ENCODE data around the gene NODAL. TPM values are rescaled to one million over a fixed set of nuclear protein-coding genes. Genes with fewer than 3 reads are reported as not detected.

The NODAL gene
- total RNA-seq, 1 experiment from 2014 or later: not detected

GRCh38 chr10:70435241-70436085 is 6.0 kb downstream of the NODAL start:
- Histone ChIP-seq H3K36me3 (ENCODE audit: insufficient read depth, low read length, poor library complexity, severe bottlenecking) (no peaks in the 10 kb centered on the region), H3K9me3 (ENCODE audit: low read depth, low read length, poor library complexity, severe bottlenecking) (no peaks in the 10 kb centered on the region), H3K4me3 (ENCODE audit: low read depth, low read length, poor library complexity, severe bottlenecking) (no peak overlapping the region), H3K27ac (ENCODE audit: low read depth, low read length, poor library complexity, severe bottlenecking) (no peak overlapping the region), H3K4me1 (ENCODE audit: insufficient read depth, low read length, poor library complexity, severe bottlenecking) (no peaks in the 10 kb centered on the region), H3K27me3 (replicated peaks; ENCODE audit: insufficient read depth, low read depth, low read length, poor library complexity) (peaks cover 13% of the 10 kb centered on the region)
- BruUV-seq (replicated peaks): no TSS peak
- CTCF ChIA-PET: no interaction called here
- intact Hi-C loops (cut with micrococcal nuclease; ENCODE audit: unreplicated experiment): no loop called here
- TF ChIP-seq CTCF (conservative IDR thresholded peaks at IDR 0.05; ENCODE audit: low read depth, low read length): no peak
- TF ChIP-seq EZH2 (IDR thresholded peaks at IDR 0.05; ENCODE audit: borderline replicate concordance, low read depth, low read length, poor library complexity, severe bottlenecking): no peak
- no peak for DNase-seq (ENCODE audit: low spot score)
- POLR2A ChIA-PET (ENCODE audit: low non-redundant PET): no interaction called here

- intact Hi-C loops (cut with micrococcal nuclease; ENCODE audit: unreplicated experiment): no loop called here
- no peak overlapping the region for H3K27ac ChIP-seq (ENCODE audit: low read depth, low read length, poor library complexity, severe bottlenecking)
- H3K36me3 ChIP-seq (ENCODE audit: insufficient read depth, low read length, poor library complexity, severe bottlenecking): peaks cover 8% of the 10 kb centered on the region
- no peaks in the 10 kb centered on the region for H3K9me3 ChIP-seq (ENCODE audit: low read depth, low read length, poor library complexity, severe bottlenecking)
- CTCF ChIA-PET: no interaction called here
- no peak for DNase-seq (ENCODE audit: low spot score)
- no peak overlapping the region for H3K4me3 ChIP-seq (ENCODE audit: low read depth, low read length, poor library complexity, severe bottlenecking)
- H3K4me1 ChIP-seq (ENCODE audit: insufficient read depth, low read length, poor library complexity, severe bottlenecking): no peaks in the 10 kb centered on the region
- POLR2A ChIA-PET (ENCODE audit: low non-redundant PET): no interaction called here
- TF ChIP-seq CTCF (conservative IDR thresholded peaks at IDR 0.05; ENCODE audit: low read depth, low read length) (no peak), EZH2 (IDR thresholded peaks at IDR 0.05; ENCODE audit: borderline replicate concordance, low read depth, low read length, poor library complexity, severe bottlenecking) (no peak)
- H3K27me3 ChIP-seq (replicated peaks; ENCODE audit: insufficient read depth, low read depth, low read length, poor library complexity): no peaks in the 10 kb centered on the region
- no TSS peak for BruUV-seq (replicated peaks)
Observed at GRCh38 chr10:70433581-70434280, 7.8 kb downstream of the NODAL start.

GRCh38 chr10:70432561-70433263 is 8.8 kb downstream of the NODAL start:
- intact Hi-C loops (cut with micrococcal nuclease; ENCODE audit: unreplicated experiment): no loop called here
- no peak for TF ChIP-seq EZH2 (IDR thresholded peaks at IDR 0.05; ENCODE audit: borderline replicate concordance, low read depth, low read length, poor library complexity, severe bottlenecking)
- no peak for TF ChIP-seq CTCF (conservative IDR thresholded peaks at IDR 0.05; ENCODE audit: low read depth, low read length)
- Histone ChIP-seq H3K4me3 (ENCODE audit: low read depth, low read length, poor library complexity, severe bottlenecking) (no peak overlapping the region), H3K9me3 (ENCODE audit: low read depth, low read length, poor library complexity, severe bottlenecking) (no peaks in the 10 kb centered on the region), H3K27ac (ENCODE audit: low read depth, low read length, poor library complexity, severe bottlenecking) (no peak overlapping the region), H3K4me1 (ENCODE audit: insufficient read depth, low read length, poor library complexity, severe bottlenecking) (no peaks in the 10 kb centered on the region), H3K27me3 (replicated peaks; ENCODE audit: insufficient read depth, low read depth, low read length, poor library complexity) (no peaks in the 10 kb centered on the region), H3K36me3 (ENCODE audit: insufficient read depth, low read length, poor library complexity, severe bottlenecking) (peaks cover 17% of the 10 kb centered on the region)
- DNase-seq (ENCODE audit: low spot score): no peak
- no TSS peak for BruUV-seq (replicated peaks)
- CTCF ChIA-PET: no interaction called here
- POLR2A ChIA-PET (ENCODE audit: low non-redundant PET): no interaction called here

Measured in A673 (cell line).